C4-2B (cell line): ENCODE results near the gene SRA1.
"Not testable (repeated sequence)": the region's sequence is repeated elsewhere in the genome, so short reads cannot be mapped to it uniquely, and the experiment has no call there.

Source experiments
- H3K27ac ChIP-seq: fragments of 450-650 bp; 2 replicates; pipeline ENCODE4 v1.5.1; 2017
- ZFX ChIP-seq: fragments of 450-650 bp; IDR thresholded peaks from 2 replicates; pipeline ENCODE4 v1.6.1; 2017
- TF ChIP-seq, protein P1 (sequence below): fragments of 450-650 bp; conservative IDR thresholded peaks from 2 replicates; pipeline ENCODE4 v1.5.1; 2017; ENCODE audit warnings: mild to moderate bottlenecking

Gene SRA1

GRCh38 chr5:140587495-140587894 lies 30.2 kb upstream of the SRA1 start:
- no peak for TF ChIP-seq ZFX
- TF ChIP-seq, protein P1, sequence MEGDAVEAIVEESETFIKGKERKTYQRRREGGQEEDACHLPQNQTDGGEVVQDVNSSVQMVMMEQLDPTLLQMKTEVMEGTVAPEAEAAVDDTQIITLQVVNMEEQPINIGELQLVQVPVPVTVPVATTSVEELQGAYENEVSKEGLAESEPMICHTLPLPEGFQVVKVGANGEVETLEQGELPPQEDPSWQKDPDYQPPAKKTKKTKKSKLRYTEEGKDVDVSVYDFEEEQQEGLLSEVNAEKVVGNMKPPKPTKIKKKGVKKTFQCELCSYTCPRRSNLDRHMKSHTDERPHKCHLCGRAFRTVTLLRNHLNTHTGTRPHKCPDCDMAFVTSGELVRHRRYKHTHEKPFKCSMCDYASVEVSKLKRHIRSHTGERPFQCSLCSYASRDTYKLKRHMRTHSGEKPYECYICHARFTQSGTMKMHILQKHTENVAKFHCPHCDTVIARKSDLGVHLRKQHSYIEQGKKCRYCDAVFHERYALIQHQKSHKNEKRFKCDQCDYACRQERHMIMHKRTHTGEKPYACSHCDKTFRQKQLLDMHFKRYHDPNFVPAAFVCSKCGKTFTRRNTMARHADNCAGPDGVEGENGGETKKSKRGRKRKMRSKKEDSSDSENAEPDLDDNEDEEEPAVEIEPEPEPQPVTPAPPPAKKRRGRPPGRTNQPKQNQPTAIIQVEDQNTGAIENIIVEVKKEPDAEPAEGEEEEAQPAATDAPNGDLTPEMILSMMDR = no peak
- H3K27ac ChIP-seq = no peak overlapping the region

GRCh38 chr5:140579188-140579747 lies 22.0 kb upstream of the SRA1 start:
- H3K27ac ChIP-seq = not testable (repeated sequence)

DNA sequence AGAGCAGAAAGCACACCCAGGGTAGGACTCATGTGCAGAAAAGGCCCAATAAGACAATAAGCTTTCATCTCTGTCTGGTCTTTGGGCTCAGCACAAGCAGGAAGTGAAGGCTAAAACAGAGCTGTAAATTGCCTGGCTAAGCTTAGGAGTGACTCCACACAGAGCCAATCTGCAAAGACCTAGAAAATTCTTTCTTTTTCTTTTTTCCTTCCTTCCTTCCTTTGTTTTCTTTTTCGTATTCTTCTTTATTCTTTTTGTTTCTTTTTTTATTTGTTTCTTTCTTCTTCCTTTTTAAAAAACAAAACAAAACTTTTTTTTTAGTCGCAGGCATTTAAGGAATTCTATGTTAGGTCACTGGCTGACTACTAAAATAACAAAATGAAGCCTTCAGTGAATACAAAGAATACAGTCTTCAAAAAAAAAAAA lies 19.5 kb upstream of the SRA1 start:
- no peak overlapping the region for H3K27ac ChIP-seq
- TF ChIP-seq, protein P1 = no peak
- TF ChIP-seq ZFX = no peak

DNA sequence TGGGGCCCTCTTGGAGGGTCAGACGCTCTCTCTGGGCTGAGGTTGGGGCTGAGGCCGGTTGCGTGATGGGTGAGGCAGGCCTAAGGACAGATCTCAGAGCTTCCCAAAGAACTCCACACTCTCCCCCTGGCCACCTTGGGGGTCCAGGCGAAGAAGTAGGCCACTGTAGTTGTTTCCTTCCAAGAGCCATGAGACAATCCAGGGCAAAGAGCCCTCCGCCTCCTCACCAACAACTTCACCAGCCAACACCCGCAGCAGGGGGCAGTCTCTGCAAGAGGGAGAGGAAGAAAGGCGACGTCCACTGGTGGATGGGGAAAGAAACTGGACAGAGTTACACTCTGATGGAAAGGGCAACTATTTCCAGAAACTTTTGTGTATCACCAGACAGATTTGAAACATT lies 18.0 kb upstream of the SRA1 start:
- TF ChIP-seq, protein P1 = no peak; the same call in 1 of the 2 replicates
- TF ChIP-seq ZFX = no peak
- H3K27ac ChIP-seq = no peak overlapping the region

- no peak overlapping the region for H3K27ac ChIP-seq
- TF ChIP-seq ZFX = no peak
- TF ChIP-seq, protein P1 = no peak
These were observed 16.9 kb upstream of the SRA1 start for GRCh38 chr5:140574165-140574564.

- no peak for TF ChIP-seq ZFX
- TF ChIP-seq, protein P1 = no peak
- H3K27ac ChIP-seq = no peak overlapping the region
These were observed 16.4 kb upstream of the SRA1 start for GRCh38 chr5:140573683-140574082.

- TF ChIP-seq ZFX = no peak
- TF ChIP-seq, protein P1 = no peak
- H3K27ac ChIP-seq = no peak overlapping the region
These were observed 13.8 kb upstream of the SRA1 start for GRCh38 chr5:140571105-140571504.

DNA sequence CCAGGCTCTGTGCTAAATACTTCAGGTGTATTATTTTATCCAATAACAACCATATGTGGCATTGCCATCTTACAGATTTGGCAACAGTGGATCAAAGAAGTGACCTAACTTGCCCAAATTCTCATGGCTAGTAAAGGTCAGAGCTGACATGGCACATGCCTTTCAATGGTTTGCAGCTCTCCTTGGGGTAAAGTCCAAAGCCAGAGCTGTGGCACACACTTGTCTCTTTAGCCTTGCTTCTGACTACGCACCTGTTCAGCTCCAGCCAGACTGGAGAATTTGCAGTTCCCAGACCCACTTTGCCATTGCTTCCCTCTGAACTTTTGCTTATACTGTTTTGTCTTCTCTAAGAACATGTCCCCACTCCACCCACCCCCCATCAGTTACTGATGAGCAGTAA lies 13.2 kb upstream of the SRA1 start:
- no peak for TF ChIP-seq ZFX
- TF ChIP-seq, protein P1 = no peak
- no peak overlapping the region for H3K27ac ChIP-seq
